EH (cell line): Measurements from ENCODE around the gene TBC1D9.
"Not testable (repeated sequence)": the region's sequence is repeated elsewhere in the genome, so short reads cannot be mapped to it uniquely, and the experiment has no call there.

Experiments used
- DNase-seq: peaks from one replicate; pipeline ENCODE4 v3.0.0-alpha.2; 2015; ENCODE audit warnings: low read depth

TBC1D9 gene

GRCh38 chr4:140756319-140757231 is at the start of gene TBC1D9:
TBC1D9 (minus strand) TSS chr4:140756385; CDS start chr4:140756045, 340 bp downstream.
- peak; percentile 85 for DNase-seq

GRCh38 chr4:140805293-140805692 is 49.1 kb upstream of the TBC1D9 start:
- no peak for DNase-seq

- DNase-seq: no peak
Measured at GRCh38 chr4:140802591-140802990, 46.4 kb upstream of the TBC1D9 start.

- DNase-seq: no peak
Measured at GRCh38 chr4:140800666-140801065, 44.5 kb upstream of the TBC1D9 start.

- no peak for DNase-seq
Measured at GRCh38 chr4:140799686-140800225, 43.6 kb upstream of the TBC1D9 start.

- no peak for DNase-seq
Measured at GRCh38 chr4:140793291-140793690, 37.1 kb upstream of the TBC1D9 start.

- peak; percentile 16 for DNase-seq
Measured at GRCh38 chr4:140790765-140791164, 34.6 kb upstream of the TBC1D9 start.

GRCh38 chr4:140790171-140790570 is 34.0 kb upstream of the TBC1D9 start:
- no peak for DNase-seq

GRCh38 chr4:140789759-140790158 is 33.6 kb upstream of the TBC1D9 start:
- DNase-seq: peak; percentile 9

- not testable (repeated sequence) for DNase-seq
Measured at GRCh38 chr4:140782787-140783186, 26.6 kb upstream of the TBC1D9 start.

- no peak for DNase-seq
Measured at GRCh38 chr4:140781596-140781995, 25.4 kb upstream of the TBC1D9 start.

- no peak for DNase-seq
Measured at GRCh38 chr4:140777894-140778293, 21.7 kb upstream of the TBC1D9 start.

GRCh38 chr4:140777386-140777785 is 21.2 kb upstream of the TBC1D9 start:
- DNase-seq: no peak

- no peak for DNase-seq
Measured at GRCh38 chr4:140776556-140776955, 20.4 kb upstream of the TBC1D9 start.

GRCh38 chr4:140774956-140775355 is 18.8 kb upstream of the TBC1D9 start:
- DNase-seq: no peak

- no peak for DNase-seq
Measured at GRCh38 chr4:140774510-140774909, 18.3 kb upstream of the TBC1D9 start.

- no peak for DNase-seq
Measured at GRCh38 chr4:140769209-140769608, 13.0 kb upstream of the TBC1D9 start.

- peak; percentile 8 for DNase-seq
Measured at GRCh38 chr4:140764785-140765392, 8.7 kb upstream of the TBC1D9 start.

GRCh38 chr4:140762202-140762601 is 6.0 kb upstream of the TBC1D9 start:
- no peak for DNase-seq

- DNase-seq: no peak
Measured at GRCh38 chr4:140757232-140757630, 1.0 kb upstream of the TBC1D9 start.

- DNase-seq: peak; percentile 64
Measured at GRCh38 chr4:140755774-140756318, 339 bp downstream of the TBC1D9 start.

- DNase-seq: no peak
Measured at GRCh38 chr4:140754918-140755773, 1.0 kb downstream of the TBC1D9 start.
